Stomach (tissue), 9 donors: ENCODE results near the gene MCRIP2. TPM values are rescaled to one million over a fixed set of nuclear protein-coding genes. Genes with fewer than 3 reads are reported as not detected.

Source experiments
- DNase-seq, 2 donors: peaks; one replicate each; pipeline versions ENCODE4 v3.0.0 to v3.0.0-alpha.2; 2013 to 2019
- H3K27ac ChIP-seq, 5 donors: fragments of 200-600 bp in 4 of 5; sonication (generic) in 4 of 5; one replicate each; pipeline ENCODE4 v1.5.1; 2013 to 2019; ENCODE audit warnings: mild to moderate bottlenecking in 1 of 5, moderate library complexity in 1 of 5
- H3K27me3 ChIP-seq, 3 donors: fragments of 200-600 bp; sonication (generic); one replicate each; pipeline ENCODE4 v1.5.1; 2017 to 2019; ENCODE audit warnings: mixed run types in 1 of 3
- H3K36me3 ChIP-seq, 4 donors: fragments of 200-600 bp; sonication (generic); 1 replicate in 3 of 4; 2 replicates in 1 of 4; pipeline ENCODE4 v1.5.1; 2016 to 2019
- H3K4me1 ChIP-seq, 4 donors: fragments of 200-600 bp; sonication (generic); one replicate each; pipeline ENCODE4 v1.5.1; 2016 to 2019
- H3K4me3 ChIP-seq, 4 donors: fragments of 200-600 bp; sonication (generic) in 3 of 4; one replicate each; pipeline ENCODE4 v1.5.1; 2016 to 2019; ENCODE audit warnings: mild to moderate bottlenecking in 1 of 4
- H3K9me3 ChIP-seq, 4 donors: fragments of 200-600 bp; sonication (generic); one replicate each; pipeline ENCODE4 v1.5.1; 2016 to 2019
- EP300 ChIP-seq: sonication (generic); formaldehyde crosslinking; IDR thresholded peaks from one replicate; pipeline ENCODE4 v1.6.1; 2017; ENCODE audit warnings: antibody characterized with exemption
- POLR2A ChIP-seq, 4 donors: fragments of 450-650 bp; IDR thresholded peaks; one replicate each; pipeline ENCODE4 v1.6.1; 2016; ENCODE audit warnings: antibody characterized with exemption in 4 of 4, control low read depth in 2 of 4, mild to moderate bottlenecking in 1 of 4, moderate library complexity in 1 of 4
- POLR2AphosphoS5 ChIP-seq, 3 donors: sonication (generic); formaldehyde crosslinking; IDR thresholded peaks; one replicate each; pipeline ENCODE4 v1.6.1; 2016; ENCODE audit warnings: antibody characterized with exemption in 3 of 3
- WGBS, 5 donors: extraction: QIAGEN DNeasy Blood & Tissue Kit in 3 of 5; methylation state at CpG; one replicate each; pipeline versions ENCODE4 v1.1.5 to v1.1.7; 2013 to 2018; 5-methylcytosine and 5-hydroxymethylcytosine counted together
- intact Hi-C: fragments of 100-400 bp; cut with DNase I; formaldehyde crosslinking; loops from one replicate; pipeline ENCODE4 v1.15.1; 2023; ENCODE audit warnings: low total_unique reads
- polyA plus RNA-seq, 3 donors: library from polyadenylated mRNA; stranded (reverse); fragments of 200-250 nt; gene quantifications; one replicate each; pipeline ENCODE4 v1.2.3, GENCODE V29; 2013
- total RNA-seq, 5 donors: library from RNA; depleted of rRNA; stranded (reverse); fragments of >200 nt; gene quantifications; one replicate each; pipeline versions ENCODE4 v1.1.0 to v1.2.3, GENCODE V29; 2014 to 2016
- TF ChIP-seq, protein P1 (sequence below), 7 experiments: fragments of 450-650 bp in 4 of 7; fragments of 200-600 bp in 3 of 7; sonication (generic) in 3 of 7; IDR thresholded peaks; one replicate each; pipeline ENCODE4 v1.5.1; 2016 to 2019; ENCODE audit warnings: antibody characterized with exemption in 7 of 7, control low read depth in 2 of 7, mild to moderate bottlenecking in 1 of 7
- donor health status: healthy with polysubstance abuse.
- donor health status: Bipolar disorder and iron deficiency.
- donor health status: healthy.

The MCRIP2 gene
- total and polyA plus RNA-seq, 8 donors: 14.0 to 440 (median 89.5) TPM

DNA sequence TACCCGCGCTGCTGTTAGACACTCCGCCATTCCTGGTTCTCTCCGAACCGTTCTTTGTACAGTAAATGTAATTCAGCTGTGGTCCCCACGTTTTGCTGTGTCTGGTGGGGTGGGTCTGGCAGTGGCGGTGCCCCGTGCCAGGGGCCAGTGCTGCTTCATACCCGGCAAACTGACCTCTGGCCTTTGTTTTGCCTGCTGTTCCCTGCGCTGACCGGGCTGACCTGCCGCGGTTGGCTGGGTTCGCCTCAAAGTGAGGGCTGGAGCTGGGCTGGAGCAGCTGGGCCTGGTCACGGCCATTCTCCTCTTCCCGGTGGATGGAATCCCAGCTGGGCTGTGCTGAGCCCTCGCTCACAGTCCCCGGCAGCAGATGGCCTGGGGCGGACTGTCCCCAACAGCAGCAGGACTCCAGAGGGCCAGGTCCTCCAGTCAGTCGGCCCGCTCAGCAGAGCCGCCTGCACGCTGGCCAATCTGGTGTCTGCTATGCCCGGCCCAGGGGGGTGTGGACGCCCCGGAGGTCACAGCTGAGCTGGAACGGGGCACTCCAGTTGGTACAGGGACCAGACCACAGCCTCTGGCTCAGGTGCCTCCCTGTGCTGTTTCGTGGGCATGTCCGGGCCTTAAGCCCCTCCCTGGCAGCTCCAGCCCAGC lies 12.3 kb upstream of the MCRIP2 start:
- TF ChIP-seq POLR2A (IDR thresholded peaks at IDR 0.05) (no peak), EP300 (no peak), POLR2AphosphoS5 (IDR thresholded peaks at IDR 0.05) (no peak)
- TF ChIP-seq, protein P1, sequence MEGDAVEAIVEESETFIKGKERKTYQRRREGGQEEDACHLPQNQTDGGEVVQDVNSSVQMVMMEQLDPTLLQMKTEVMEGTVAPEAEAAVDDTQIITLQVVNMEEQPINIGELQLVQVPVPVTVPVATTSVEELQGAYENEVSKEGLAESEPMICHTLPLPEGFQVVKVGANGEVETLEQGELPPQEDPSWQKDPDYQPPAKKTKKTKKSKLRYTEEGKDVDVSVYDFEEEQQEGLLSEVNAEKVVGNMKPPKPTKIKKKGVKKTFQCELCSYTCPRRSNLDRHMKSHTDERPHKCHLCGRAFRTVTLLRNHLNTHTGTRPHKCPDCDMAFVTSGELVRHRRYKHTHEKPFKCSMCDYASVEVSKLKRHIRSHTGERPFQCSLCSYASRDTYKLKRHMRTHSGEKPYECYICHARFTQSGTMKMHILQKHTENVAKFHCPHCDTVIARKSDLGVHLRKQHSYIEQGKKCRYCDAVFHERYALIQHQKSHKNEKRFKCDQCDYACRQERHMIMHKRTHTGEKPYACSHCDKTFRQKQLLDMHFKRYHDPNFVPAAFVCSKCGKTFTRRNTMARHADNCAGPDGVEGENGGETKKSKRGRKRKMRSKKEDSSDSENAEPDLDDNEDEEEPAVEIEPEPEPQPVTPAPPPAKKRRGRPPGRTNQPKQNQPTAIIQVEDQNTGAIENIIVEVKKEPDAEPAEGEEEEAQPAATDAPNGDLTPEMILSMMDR (IDR thresholded peaks at IDR 0.05): no peak
- H3K9me3 ChIP-seq: no peaks in the 10 kb centered on the region
- H3K4me1 ChIP-seq: peaks cover 23 to 37% (median 31%) of the 10 kb centered on the region in 4 donors
- no peak overlapping the region for H3K4me3 ChIP-seq
- peak overlapping the region in 2 of 5 donors; percentile 1 to 14 for H3K27ac ChIP-seq
- H3K27me3 ChIP-seq: peaks cover 0 to 13% (median 0%) of the 10 kb centered on the region in 3 donors
- peaks cover 24 to 63% (median 61%) of the 10 kb centered on the region in 4 donors for H3K36me3 ChIP-seq
- peak in 1 of 2 donors; percentile 66 for DNase-seq
- intact Hi-C loops: no loop called here
- WGBS, 5 donors: 56 to 78% (median 62%) methylated on average over 22 to 29 of the region's 29 CpGs

DNA sequence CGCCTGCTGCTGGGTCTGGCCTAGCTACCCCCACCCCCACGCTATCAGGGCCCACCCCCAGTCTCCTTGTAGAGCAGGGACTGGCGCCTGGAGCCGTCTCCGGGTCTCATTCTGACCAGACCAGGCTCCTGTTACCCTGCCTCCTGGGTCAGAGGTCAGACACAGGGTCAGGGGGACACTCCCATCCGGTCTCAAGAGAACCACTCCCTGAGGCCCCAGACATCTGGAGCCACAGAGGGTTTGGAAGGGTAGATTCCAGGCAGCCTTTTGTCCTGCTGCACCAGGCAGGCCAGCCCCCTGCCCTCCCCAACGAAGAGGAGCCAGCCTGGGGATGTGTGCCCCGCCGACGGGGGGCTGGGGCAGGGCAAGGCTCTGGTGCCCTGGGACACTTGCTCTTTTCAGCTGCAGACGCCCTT lies 11.8 kb upstream of the MCRIP2 start:
- intact Hi-C loops: no loop called here
- H3K4me1 ChIP-seq: peaks cover 23 to 40% (median 36%) of the 10 kb centered on the region in 4 donors
- H3K27me3 ChIP-seq: peaks cover 0 to 13% (median 0%) of the 10 kb centered on the region in 3 donors
- H3K9me3 ChIP-seq: no peaks in the 10 kb centered on the region
- H3K4me3 ChIP-seq: no peak overlapping the region
- TF ChIP-seq POLR2AphosphoS5 (IDR thresholded peaks at IDR 0.05): no peak
- no peak for TF ChIP-seq EP300
- TF ChIP-seq POLR2A (IDR thresholded peaks at IDR 0.05): no peak
- TF ChIP-seq, protein P1 (IDR thresholded peaks at IDR 0.05): no peak
- WGBS, 5 donors: 40 to 49% (median 45%) methylated on average over 5 to 11 of the region's 11 CpGs
- H3K36me3 ChIP-seq: peaks cover 24 to 67% (median 64%) of the 10 kb centered on the region in 4 donors
- DNase-seq: no peak
- peak overlapping the region in 2 of 5 donors; percentile 1 to 14 for H3K27ac ChIP-seq

DNA sequence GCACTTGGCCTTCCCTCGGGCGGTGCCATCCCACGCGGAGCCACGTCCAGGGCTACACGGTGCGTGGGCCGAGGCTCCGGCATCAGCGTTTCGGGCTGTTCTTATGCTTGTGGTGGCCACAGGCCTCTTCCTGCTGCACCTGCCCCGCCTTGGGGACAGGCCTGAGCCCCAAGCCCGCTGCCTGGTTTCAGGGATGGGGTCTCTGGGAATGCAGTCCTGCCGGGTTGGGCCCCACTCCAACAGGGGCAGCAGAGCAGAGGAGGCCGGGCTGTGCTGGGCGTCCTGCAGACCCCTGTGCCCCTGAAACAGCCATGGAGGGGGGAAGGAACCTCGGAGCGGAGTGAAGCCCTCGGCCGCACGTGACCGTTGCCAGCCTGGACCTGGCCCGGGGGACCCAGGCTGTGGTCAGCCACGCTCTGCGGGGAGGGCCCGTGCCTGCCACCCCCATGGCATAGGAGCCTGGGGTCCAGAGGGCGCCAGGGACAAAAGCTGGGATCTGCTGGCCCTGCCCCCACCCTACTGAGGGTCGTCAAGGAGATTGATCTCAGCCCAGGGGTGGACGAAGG lies 11.3 kb upstream of the MCRIP2 start:
- WGBS, 5 donors: 39 to 54% (median 47%) methylated on average over 22 to 29 of the region's 29 CpGs

DNA sequence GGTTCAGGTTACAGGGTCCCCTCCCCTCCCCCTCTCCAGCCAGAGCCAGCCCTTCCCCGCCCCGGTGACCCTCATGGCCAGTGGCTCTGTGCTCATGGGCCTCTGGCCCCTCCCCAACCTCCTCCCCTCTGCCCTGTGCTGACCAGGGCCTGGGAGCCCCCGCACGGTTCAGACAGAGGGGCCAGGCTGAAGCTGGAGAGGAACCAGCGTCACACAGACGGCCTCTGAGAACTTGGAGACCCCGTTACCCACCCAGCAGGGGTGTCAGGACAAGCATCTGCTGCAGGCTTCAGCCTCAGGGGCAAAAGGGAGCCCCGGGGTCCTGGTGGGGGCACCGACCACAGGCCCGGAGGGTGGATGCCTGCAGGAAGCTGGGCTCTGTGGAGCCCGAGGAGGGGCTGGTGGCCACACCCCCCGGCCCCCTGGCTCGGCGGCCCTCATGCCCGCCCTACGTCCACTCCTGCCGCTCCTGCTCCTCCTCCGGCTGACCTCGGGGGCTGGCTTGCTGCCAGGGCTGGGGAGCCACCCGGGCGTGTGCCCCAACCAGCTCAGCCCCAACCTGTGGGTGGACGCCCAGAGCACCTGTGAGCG lies 10.7 kb upstream of the MCRIP2 start, which contains the start of gene WFIKKN1:
Gene WFIKKN1, plus strand, starts transcription at position 171 of the 591 bp plus-strand sequence. Its CDS starts 269 bp downstream, at position 440.
- Histone ChIP-seq H3K4me3 (no peak within 1 kb of the TSS), H3K36me3 (peaks cover 17 to 59% (median 55%) of the 10 kb centered on the region in 4 donors), H3K27me3 (peaks cover 0 to 13% (median 0%) of the 10 kb centered on the region in 3 donors), H3K9me3 (no peaks in the 10 kb centered on the region), H3K4me1 (peaks cover 32 to 51% (median 47%) of the 10 kb centered on the region in 4 donors), H3K27ac (peak within 1 kb of the TSS in 2 of 5 donors; percentile 1 to 14)
- DNase-seq: peak; percentile 71 to 85
- intact Hi-C loops: no loop called here
- TF ChIP-seq POLR2AphosphoS5 (IDR thresholded peaks at IDR 0.05) (no peak), EP300 (no peak), POLR2A (IDR thresholded peaks at IDR 0.05) (no peak)
- TF ChIP-seq, protein P1 (IDR thresholded peaks at IDR 0.05): no peak
- 2 to 9% (median 4%) methylated on average over 7 to 23 of the region's 23 CpGs for WGBS, 5 donors

More for the DNA sequence above, 11.3 kb upstream of the MCRIP2 start:
- no peaks in the 10 kb centered on the region for H3K9me3 ChIP-seq
- peak overlapping the region in 2 of 5 donors; percentile 1 to 14 for H3K27ac ChIP-seq
- TF ChIP-seq POLR2AphosphoS5 (IDR thresholded peaks at IDR 0.05): no peak
- TF ChIP-seq, protein P1 (IDR thresholded peaks at IDR 0.05): no peak
- TF ChIP-seq POLR2A (IDR thresholded peaks at IDR 0.05): no peak
- TF ChIP-seq EP300: no peak
- H3K4me1 ChIP-seq: peaks cover 28 to 45% (median 41%) of the 10 kb centered on the region in 4 donors
- peaks cover 23 to 64% (median 61%) of the 10 kb centered on the region in 4 donors for H3K36me3 ChIP-seq
- H3K4me3 ChIP-seq: no peak overlapping the region
- H3K27me3 ChIP-seq: peaks cover 0 to 13% (median 0%) of the 10 kb centered on the region in 3 donors
- DNase-seq: no peak
- intact Hi-C loops: no loop called here
